Calu3 (cell line): Measurements from ENCODE around the gene SKIL. TPM values are rescaled to one million over a fixed set of nuclear protein-coding genes. Genes with fewer than 3 reads are reported as not detected.
A peak's percentile ranks its signal among the peaks of the same experiment; 100 is the strongest.

Experiments used
- BruUV-seq: library from RNA; stranded (reverse); fragments of 400-500 nt; replicated peaks from 2 replicates; lab custom pipeline; 2021; lab: Mats Ljungman, UMichigan
- CTCF ChIA-PET: fragments of 300-600 bp; sonication (Branson Sonifier 250); formaldehyde crosslinking; loops from one replicate; lab custom pipeline; 2022; ENCODE audit warnings: antibody characterized with exemption; lab: Charles Lee
- DNase-seq: peaks from one replicate; pipeline ENCODE4 v3.0.0; 2022
- H3K27ac Mint-ChIP-seq: one replicate; pipeline ENCODE4 v1.8.0; 2022; ENCODE audit warnings: mixed read lengths; ENCODE audit not compliant: unreplicated experiment
- H3K27me3 Mint-ChIP-seq: one replicate; pipeline ENCODE4 v1.8.0; 2022; ENCODE audit warnings: mixed read lengths; ENCODE audit not compliant: unreplicated experiment
- H3K36me3 Mint-ChIP-seq: one replicate; pipeline ENCODE4 v1.8.0; 2022; ENCODE audit warnings: mild to moderate bottlenecking, moderate library complexity, mixed read lengths; ENCODE audit not compliant: insufficient read depth, unreplicated experiment
- H3K4me1 Mint-ChIP-seq: one replicate; pipeline ENCODE4 v1.8.0; 2022; ENCODE audit warnings: mild to moderate bottlenecking, low read depth, mixed read lengths; ENCODE audit not compliant: unreplicated experiment
- H3K4me3 Mint-ChIP-seq: one replicate; pipeline ENCODE4 v1.8.0; 2022; ENCODE audit warnings: mild to moderate bottlenecking, low read depth, moderate library complexity, mixed read lengths; ENCODE audit not compliant: unreplicated experiment
- H3K9me3 Mint-ChIP-seq: one replicate; pipeline ENCODE4 v1.8.0; 2022; ENCODE audit warnings: low read depth, mixed read lengths; ENCODE audit not compliant: unreplicated experiment
- intact Hi-C: fragments of 100-400 bp; cut with micrococcal nuclease; formaldehyde crosslinking; loops from one replicate; pipeline ENCODE4 v1.10.0; 2022; ENCODE audit not compliant: unreplicated experiment
- total RNA-seq: library from RNA; stranded (reverse); gene quantifications from 2 replicates; pipeline ENCODE4 v1.2.3, GENCODE V29; 2022
- TF ChIP-seq, protein P1 (sequence below): fragments of 200-600 bp; IDR thresholded peaks from one replicate; pipeline ENCODE4 v1.8.0; 2022; ENCODE audit warnings: antibody characterized with exemption; ENCODE audit not compliant: unreplicated experiment

Gene SKIL
- total RNA-seq, 1 experiment from 2014 or later: 265 TPM

GRCh38 chr3:170368921-170369320, 11.4 kb downstream of the SKIL start:
- no peak for DNase-seq
- peaks cover 98% of the 10 kb centered on the region for H3K36me3 Mint-ChIP-seq

DNA sequence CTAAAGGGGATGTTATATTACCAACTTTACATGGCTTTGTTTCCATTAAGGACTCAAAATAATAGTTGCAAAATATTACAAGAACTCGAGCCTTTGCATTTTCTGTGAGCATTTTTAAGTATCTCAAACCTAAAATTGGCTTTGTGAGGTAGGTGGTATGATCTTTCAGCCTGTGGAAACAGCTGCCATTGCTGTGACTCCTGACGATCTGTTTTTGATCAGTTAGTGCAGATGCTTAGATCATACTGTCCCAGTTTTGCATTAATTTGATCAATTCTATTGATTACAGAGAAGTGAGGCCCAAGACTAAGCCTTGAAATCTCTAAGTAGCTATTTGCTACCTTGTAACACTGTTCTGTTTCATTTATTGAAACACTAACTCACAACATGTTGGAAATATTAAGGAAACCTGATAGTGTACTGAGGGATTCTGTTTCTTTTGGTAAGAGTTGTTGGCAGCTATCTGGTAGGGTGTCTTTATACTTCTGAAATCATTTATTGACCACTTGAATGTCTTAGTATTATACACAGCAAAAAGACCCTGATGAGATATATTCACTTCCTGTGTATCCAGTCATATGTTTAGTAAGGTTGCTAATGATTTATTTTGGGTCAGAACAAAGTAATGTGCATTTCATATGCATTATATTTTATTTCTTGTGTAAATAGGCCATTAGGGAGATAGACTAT, 14.8 kb downstream of the SKIL start:
- Mint-ChIP-seq H3K27ac (peak overlapping the region; percentile 36), H3K27me3 (no peaks in the 10 kb centered on the region), H3K4me1 (peaks cover 34% of the 10 kb centered on the region), H3K36me3 (peaks cover 98% of the 10 kb centered on the region), H3K9me3 (no peaks in the 10 kb centered on the region), H3K4me3 (no peak overlapping the region)
- no peak for DNase-seq
- intact Hi-C loops: no loop called here
- TF ChIP-seq, protein P1, sequence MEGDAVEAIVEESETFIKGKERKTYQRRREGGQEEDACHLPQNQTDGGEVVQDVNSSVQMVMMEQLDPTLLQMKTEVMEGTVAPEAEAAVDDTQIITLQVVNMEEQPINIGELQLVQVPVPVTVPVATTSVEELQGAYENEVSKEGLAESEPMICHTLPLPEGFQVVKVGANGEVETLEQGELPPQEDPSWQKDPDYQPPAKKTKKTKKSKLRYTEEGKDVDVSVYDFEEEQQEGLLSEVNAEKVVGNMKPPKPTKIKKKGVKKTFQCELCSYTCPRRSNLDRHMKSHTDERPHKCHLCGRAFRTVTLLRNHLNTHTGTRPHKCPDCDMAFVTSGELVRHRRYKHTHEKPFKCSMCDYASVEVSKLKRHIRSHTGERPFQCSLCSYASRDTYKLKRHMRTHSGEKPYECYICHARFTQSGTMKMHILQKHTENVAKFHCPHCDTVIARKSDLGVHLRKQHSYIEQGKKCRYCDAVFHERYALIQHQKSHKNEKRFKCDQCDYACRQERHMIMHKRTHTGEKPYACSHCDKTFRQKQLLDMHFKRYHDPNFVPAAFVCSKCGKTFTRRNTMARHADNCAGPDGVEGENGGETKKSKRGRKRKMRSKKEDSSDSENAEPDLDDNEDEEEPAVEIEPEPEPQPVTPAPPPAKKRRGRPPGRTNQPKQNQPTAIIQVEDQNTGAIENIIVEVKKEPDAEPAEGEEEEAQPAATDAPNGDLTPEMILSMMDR: no peak
- CTCF ChIA-PET: interaction anchor here (0.7 to 0.9 kb wide), 2 partner anchors 20 to 419 kb away, joined by 3 to 4 read pairs; no protein-coding TSS in a partner anchor
- no TSS peak for BruUV-seq

More at GRCh38 chr3:170368921-170369320, 11.4 kb downstream of the SKIL start:
- Mint-ChIP-seq H3K27me3 (no peaks in the 10 kb centered on the region), H3K27ac (no peak overlapping the region), H3K4me3 (no peak overlapping the region), H3K4me1 (peaks cover 58% of the 10 kb centered on the region), H3K9me3 (no peaks in the 10 kb centered on the region)
- BruUV-seq: no TSS peak
- TF ChIP-seq, protein P1: peak; percentile 44
- intact Hi-C loops: loop anchor here (1.0 kb wide), 1 partner anchor 59 kb away; no protein-coding TSS in a partner anchor
- CTCF ChIA-PET: interaction anchor here (0.7 to 1.1 kb wide), 2 partner anchors 12 to 205 kb away, joined by 3 read pairs; partner anchors contain the start of gene SKIL

GRCh38 chr3:170383567-170383966, 26.1 kb downstream of the SKIL start:
- intact Hi-C loops: no loop called here
- Mint-ChIP-seq H3K27ac (peak overlapping the region; percentile 20), H3K4me1 (no peaks in the 10 kb centered on the region), H3K27me3 (no peaks in the 10 kb centered on the region), H3K36me3 (peaks cover 97% of the 10 kb centered on the region), H3K4me3 (no peak overlapping the region), H3K9me3 (no peaks in the 10 kb centered on the region)
- BruUV-seq: no TSS peak
- no peak for DNase-seq
- CTCF ChIA-PET: no interaction called here
- TF ChIP-seq, protein P1: no peak

GRCh38 chr3:170386468-170386867, 29.0 kb downstream of the SKIL start:
- DNase-seq: no peak
- H3K4me1 Mint-ChIP-seq: no peaks in the 10 kb centered on the region
- H3K4me3 Mint-ChIP-seq: no peak overlapping the region
- peaks cover 98% of the 10 kb centered on the region for H3K36me3 Mint-ChIP-seq
- no peaks in the 10 kb centered on the region for H3K9me3 Mint-ChIP-seq
- H3K27me3 Mint-ChIP-seq: no peaks in the 10 kb centered on the region
- CTCF ChIA-PET: interaction anchor here (0.6 to 1.4 kb wide), 2 partner anchors 27 to 79 kb away, joined by 3 to 6 read pairs; no protein-coding TSS in a partner anchor
- TF ChIP-seq, protein P1: no peak
- H3K27ac Mint-ChIP-seq: no peak overlapping the region
- no TSS peak for BruUV-seq
- intact Hi-C loops: no loop called here
